Astrocyte of the spinal cord (primary cell): ENCODE measurements around the gene UBTD2.
"Not testable (repeated sequence)": the region's sequence is repeated elsewhere in the genome, so short reads cannot be mapped to it uniquely, and the experiment has no call there.

Experiments used
- DNase-seq: peaks from one replicate; pipeline ENCODE4 v3.0.0; 2011; ENCODE audit warnings: low read depth, low spot score
- H3K4me3 ChIP-seq: 2 replicates; pipeline ENCODE4 v1.5.1; 2011; ENCODE audit warnings: low read depth, mild to moderate bottlenecking, low read length, moderate library complexity
- CTCF ChIP-seq: IDR thresholded peaks from 2 replicates; pipeline ENCODE4 v1.5.1; 2012; ENCODE audit warnings: low read depth, mild to moderate bottlenecking, low read length, inconsistent platforms
- in situ Hi-C: cut with HindIII; loops from 2 replicates; pipeline ENCODE4 v1.10.0; 2017; ENCODE audit warnings: low sequenced_read_pairs

The UBTD2 gene

GRCh38 chr5:172283020-172283861 lies at the start of gene UBTD2:
Gene UBTD2, minus strand, starts transcription at chr5:172283764. Its CDS starts 99 bp downstream, at chr5:172283665.
- in situ Hi-C loops: no loop called here
- DNase-seq: peak; percentile 76
- H3K4me3 ChIP-seq: peak within 1 kb of the TSS; percentile 82
- peak; percentile 42 for TF ChIP-seq CTCF

- H3K4me3 ChIP-seq, DNase-seq, in situ Hi-C loops: not testable (repeated sequence)
These were observed 43.3 kb upstream of the UBTD2 start for GRCh38 chr5:172326901-172327300.

GRCh38 chr5:172325452-172325851 lies 41.9 kb upstream of the UBTD2 start:
- no peak for DNase-seq
- no peak overlapping the region for H3K4me3 ChIP-seq
- in situ Hi-C loops: no loop called here
- TF ChIP-seq CTCF: no peak

GRCh38 chr5:172322028-172322965 lies 38.7 kb upstream of the UBTD2 start:
- in situ Hi-C loops: no loop called here
- H3K4me3 ChIP-seq: no peak overlapping the region
- no peak for DNase-seq
- TF ChIP-seq CTCF: no peak

- TF ChIP-seq CTCF: no peak
- no peak overlapping the region for H3K4me3 ChIP-seq
- in situ Hi-C loops: no loop called here
- no peak for DNase-seq
These were observed 38.0 kb upstream of the UBTD2 start for GRCh38 chr5:172321593-172321992.

- H3K4me3 ChIP-seq: no peak overlapping the region
- in situ Hi-C loops: no loop called here
- no peak for TF ChIP-seq CTCF
- DNase-seq: no peak
These were observed 36.3 kb upstream of the UBTD2 start for GRCh38 chr5:172319708-172320441.
